ENCODE data around the gene IFITM5.
A peak's percentile ranks its signal among the peaks of the same experiment; 100 is the strongest.

IFITM5 gene

DNA sequence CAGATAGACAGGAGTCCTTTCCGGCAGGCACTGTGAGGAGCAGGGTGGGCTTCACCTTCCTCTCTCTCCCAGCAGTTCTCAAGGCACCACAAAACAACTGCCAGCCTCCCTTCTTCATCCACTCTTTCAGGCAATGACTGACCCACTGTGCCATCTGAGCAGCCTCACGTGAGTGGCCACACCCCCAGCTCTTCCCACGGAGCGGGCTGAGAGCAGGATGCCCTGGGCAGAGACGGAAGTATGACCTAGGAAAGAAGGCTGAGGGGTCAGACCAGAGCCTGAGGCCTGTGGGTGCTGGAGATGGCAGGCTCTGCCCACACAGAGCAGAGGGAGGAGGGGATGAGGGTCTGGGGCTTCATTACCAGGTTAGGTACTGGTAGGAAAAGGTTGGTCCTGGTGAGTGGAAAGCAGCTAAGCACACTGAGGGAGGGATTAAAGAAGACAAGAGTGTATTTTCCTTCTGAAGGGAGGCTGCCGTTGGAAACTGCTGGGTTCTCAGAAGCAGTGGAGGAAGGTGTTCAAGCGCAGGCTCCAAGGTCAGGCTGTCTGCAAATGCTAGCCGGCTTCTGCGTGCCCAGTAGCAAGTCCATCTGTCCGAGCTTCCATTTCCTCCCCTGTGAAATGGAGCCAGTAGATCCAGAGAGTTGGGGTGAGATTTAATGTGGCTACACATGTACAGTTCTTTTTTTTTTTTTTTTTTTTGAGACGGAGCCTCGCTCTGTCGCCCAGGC, 16.5 kb downstream of the IFITM5 start:
- DNase-seq (ENCODE audit: low spot score): no peak
- Mint-ChIP-seq H3K4me1 (ENCODE audit: low read depth) (peaks cover 40% of the 10 kb centered on the region), H3K36me3 (ENCODE audit: low read depth) (peaks cover 18% of the 10 kb centered on the region), H3K4me3 (peak overlapping the region; percentile 77), H3K27ac (peak overlapping the region; percentile 59), H3K9me3 (no peaks in the 10 kb centered on the region), H3K27me3 (ENCODE audit: low read depth) (peaks cover 49% of the 10 kb centered on the region)

DNA sequence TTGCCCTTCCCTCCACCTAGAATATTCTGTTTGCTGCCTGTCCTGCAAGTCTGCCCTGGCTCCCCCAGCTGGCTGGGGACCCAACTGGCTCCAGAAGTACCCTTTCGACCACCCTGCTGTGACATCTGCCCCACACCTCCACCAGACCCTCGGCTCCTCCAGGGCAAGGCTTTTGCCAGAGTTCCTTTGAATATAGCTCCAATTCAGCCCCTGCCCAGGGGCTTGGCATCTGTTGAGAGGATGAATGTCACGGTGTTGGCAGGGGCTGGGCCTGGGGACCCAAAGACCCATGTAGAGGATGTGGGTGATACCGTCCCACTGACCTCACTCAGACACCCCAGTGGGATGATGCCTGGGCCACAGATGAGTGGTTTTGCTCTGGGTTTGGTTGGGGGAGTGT, 17.2 kb downstream of the IFITM5 start:
- Mint-ChIP-seq H3K9me3 (no peaks in the 10 kb centered on the region), H3K27ac (peak overlapping the region; percentile 59), H3K27me3 (ENCODE audit: low read depth) (peaks cover 48% of the 10 kb centered on the region)

DNA sequence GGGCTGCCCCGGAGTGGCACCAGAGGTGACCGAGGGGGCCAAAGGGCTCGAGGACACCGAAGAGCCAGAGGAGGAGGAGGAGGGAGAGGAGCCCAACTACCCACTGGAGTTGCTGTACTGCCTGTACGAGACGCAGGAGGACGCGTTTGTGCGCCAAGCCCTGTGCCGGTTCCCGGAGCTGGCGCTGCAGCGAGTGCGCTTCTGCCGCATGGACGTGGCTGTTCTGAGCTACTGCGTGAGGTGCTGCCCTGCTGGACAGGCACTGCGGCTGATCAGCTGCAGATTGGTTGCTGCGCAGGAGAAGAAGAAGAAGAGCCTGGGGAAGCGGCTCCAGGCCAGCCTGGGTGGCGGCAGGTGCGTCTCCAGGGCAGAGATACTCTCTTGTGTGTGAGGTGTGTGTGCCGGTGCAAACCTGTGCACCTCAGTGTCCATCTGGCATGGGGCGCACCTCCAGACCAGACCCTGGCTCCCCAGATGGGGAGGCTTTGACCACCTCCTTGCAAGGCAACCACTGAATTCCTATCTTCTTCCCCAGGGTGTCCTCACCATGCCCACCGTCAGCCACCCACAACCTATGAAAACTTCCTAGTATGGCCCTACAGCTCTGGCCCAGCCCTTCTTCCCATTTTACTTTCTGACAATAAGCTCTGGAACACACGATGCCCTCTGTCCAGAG, 17.7 kb downstream of the IFITM5 start:
- peak overlapping the region; percentile 77 for H3K4me3 Mint-ChIP-seq
- no peak overlapping the region for H3K27ac Mint-ChIP-seq
- DNase-seq (ENCODE audit: low spot score): no peak
- peaks cover 38% of the 10 kb centered on the region for H3K4me1 Mint-ChIP-seq (ENCODE audit: low read depth)
- peaks cover 49% of the 10 kb centered on the region for H3K27me3 Mint-ChIP-seq (ENCODE audit: low read depth)
- peaks cover 24% of the 10 kb centered on the region for H3K36me3 Mint-ChIP-seq (ENCODE audit: low read depth)
- H3K9me3 Mint-ChIP-seq: peaks cover 4% of the 10 kb centered on the region

More for the DNA sequence above, 17.2 kb downstream of the IFITM5 start:
- H3K4me3 Mint-ChIP-seq: peak overlapping the region; percentile 77
- peaks cover 20% of the 10 kb centered on the region for H3K36me3 Mint-ChIP-seq (ENCODE audit: low read depth)
- peaks cover 38% of the 10 kb centered on the region for H3K4me1 Mint-ChIP-seq (ENCODE audit: low read depth)
- DNase-seq (ENCODE audit: low spot score): no peak

DNA sequence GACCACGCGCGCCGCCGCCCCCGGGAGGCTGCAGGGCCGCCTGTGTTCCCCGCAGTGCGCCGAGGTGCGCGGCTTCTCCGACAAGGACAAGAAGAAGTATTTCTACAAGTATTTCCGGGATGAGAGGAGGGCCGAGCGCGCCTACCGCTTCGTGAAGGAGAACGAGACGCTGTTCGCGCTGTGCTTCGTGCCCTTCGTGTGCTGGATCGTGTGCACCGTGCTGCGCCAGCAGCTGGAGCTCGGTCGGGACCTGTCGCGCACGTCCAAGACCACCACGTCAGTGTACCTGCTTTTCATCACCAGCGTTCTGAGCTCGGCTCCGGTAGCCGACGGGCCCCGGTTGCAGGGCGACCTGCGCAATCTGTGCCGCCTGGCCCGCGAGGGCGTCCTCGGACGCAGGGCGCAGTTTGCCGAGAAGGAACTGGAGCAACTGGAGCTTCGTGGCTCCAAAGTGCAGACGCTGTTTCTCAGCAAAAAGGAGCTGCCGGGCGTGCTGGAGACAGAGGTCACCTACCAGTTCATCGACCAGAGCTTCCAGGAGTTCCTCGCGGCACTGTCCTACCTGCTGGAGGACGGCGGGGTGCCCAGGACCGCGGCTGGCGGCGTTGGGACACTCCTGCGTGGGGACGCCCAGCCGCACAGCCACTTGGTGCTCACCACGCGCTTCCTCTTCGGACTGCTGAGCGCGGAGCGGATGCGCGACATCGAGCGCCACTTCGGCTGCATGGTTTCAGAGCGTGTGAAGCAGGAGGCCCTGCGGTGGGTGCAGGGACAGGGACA, 18.4 kb downstream of the IFITM5 start:
- DNase-seq (ENCODE audit: low spot score): peak; percentile 33
- Mint-ChIP-seq H3K4me1 (ENCODE audit: low read depth) (peaks cover 42% of the 10 kb centered on the region), H3K27ac (peak overlapping the region; percentile 45), H3K36me3 (ENCODE audit: low read depth) (peaks cover 31% of the 10 kb centered on the region), H3K27me3 (ENCODE audit: low read depth) (peaks cover 56% of the 10 kb centered on the region), H3K9me3 (peaks cover 11% of the 10 kb centered on the region), H3K4me3 (peak overlapping the region; percentile 77)

DNA sequence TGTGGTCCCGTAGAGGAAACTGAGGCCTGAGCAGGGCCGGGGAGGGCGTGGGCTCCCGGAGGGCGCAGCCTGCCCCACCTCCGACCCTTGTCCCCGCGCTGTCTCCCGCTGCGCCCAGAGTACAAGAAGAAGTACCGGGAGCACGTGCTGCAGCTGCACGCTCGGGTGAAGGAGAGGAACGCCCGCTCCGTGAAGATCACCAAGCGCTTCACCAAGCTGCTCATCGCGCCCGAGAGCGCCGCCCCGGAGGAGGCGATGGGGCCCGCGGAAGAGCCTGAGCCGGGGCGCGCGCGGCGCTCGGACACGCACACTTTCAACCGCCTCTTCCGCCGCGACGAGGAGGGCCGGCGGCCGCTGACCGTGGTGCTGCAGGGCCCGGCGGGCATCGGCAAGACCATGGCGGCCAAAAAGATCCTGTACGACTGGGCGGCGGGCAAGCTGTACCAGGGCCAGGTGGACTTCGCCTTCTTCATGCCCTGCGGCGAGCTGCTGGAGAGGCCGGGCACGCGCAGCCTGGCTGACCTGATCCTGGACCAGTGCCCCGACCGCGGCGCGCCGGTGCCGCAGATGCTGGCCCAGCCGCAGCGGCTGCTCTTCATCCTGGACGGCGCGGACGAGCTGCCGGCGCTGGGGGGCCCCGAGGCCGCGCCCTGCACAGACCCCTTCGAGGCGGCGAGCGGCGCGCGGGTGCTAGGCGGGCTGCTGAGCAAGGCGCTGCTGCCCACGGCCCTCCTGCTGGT, 19.2 kb downstream of the IFITM5 start:
- Mint-ChIP-seq H3K27ac (peak overlapping the region; percentile 65), H3K4me1 (ENCODE audit: low read depth) (peaks cover 41% of the 10 kb centered on the region), H3K4me3 (peak overlapping the region; percentile 74), H3K9me3 (peaks cover 11% of the 10 kb centered on the region), H3K36me3 (ENCODE audit: low read depth) (peaks cover 32% of the 10 kb centered on the region), H3K27me3 (ENCODE audit: low read depth) (peaks cover 62% of the 10 kb centered on the region)
- peak; percentile 29 for DNase-seq (ENCODE audit: low spot score)

DNA sequence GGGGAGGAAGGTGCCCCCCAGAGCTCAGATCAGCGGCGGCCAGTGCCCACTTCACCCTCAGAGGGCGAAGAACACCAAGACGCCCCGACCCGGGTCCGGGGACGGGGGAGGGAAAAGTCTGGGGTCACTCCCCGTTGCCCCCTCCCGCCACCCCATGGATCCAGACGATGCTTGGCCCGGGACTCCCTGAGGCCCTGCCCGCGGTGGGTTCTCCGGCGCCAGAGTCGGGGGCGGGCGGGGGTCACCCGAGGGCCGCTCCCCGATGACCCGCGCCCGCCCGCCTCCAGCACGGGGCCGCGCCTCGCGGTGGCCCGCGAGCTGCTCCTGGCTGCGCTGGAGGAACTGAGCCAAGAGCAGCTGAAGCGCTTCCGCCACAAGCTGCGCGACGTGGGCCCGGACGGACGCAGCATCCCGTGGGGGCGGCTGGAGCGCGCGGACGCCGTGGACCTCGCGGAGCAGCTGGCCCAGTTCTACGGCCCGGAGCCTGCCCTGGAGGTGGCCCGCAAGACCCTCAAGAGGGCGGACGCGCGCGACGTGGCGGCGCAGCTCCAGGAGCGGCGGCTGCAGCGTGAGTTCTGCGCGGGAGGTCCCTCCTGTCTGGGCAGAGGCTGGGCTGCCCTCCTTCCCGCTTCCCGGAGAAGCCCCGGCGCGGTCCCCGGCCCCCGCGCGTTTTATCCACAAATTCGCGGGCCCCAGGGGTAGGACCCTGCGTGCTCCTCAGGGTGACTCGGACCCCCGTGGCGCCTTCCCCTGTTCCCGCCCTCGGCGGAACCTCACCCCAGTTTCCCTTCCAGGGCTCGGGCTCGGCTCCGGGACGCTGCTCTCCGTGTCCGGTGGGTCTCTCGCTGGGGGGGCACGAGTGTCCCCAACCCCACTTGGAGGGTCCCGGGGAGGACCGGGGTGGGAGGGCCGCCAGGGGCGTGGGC, 20.0 kb downstream of the IFITM5 start:
- Mint-ChIP-seq H3K4me3 (peak overlapping the region; percentile 80), H3K4me1 (ENCODE audit: low read depth) (peaks cover 41% of the 10 kb centered on the region), H3K36me3 (ENCODE audit: low read depth) (peaks cover 32% of the 10 kb centered on the region), H3K27ac (no peak overlapping the region), H3K9me3 (peaks cover 11% of the 10 kb centered on the region), H3K27me3 (ENCODE audit: low read depth) (peaks cover 65% of the 10 kb centered on the region)
- DNase-seq (ENCODE audit: low spot score): no peak

DNA sequence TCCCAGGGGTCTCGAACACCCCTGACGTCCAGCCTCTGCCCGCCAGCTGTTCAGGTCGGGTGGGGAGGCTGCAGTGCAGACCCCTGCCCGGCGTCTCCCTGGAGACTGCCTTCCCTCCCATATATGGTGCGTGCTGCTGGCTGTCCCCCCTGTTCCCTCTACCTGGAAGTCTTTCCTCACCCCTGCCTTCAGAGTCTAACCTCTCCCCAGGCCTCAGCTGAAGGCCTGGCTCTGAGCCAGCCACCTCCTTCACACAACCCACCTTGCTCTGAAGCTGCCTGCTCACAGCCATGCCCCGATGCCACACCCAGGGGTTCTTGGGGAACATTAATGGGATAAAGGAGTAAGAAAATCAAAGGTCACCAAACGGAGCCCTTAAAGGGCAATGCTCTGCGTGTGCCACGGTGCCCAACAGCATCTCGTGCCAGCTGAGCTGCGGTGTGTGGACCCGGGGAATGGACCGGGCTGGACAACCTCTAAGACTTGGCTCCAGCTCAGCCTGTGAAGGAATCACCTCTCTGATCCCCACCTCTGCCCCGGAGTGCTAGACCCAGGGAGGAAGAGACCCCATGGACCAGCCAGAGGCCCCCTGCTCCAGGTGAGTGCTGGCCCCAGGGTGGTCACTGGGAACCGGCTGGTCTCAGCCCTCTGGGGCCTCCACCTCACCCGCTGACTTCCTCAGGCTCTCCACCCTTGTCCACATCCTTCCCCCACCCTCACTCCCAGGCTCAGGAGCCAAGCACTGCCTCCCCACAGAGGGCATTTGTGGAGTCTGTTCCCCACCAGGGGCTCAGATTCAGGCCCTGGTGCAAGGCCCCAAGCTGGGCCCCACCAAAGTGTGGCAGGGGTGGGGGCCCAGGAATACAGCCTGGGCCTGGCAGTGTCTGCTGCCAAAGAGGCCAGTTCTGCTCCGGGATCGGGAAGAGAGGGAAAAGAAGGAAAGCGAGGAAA, 21.1 kb downstream of the IFITM5 start, which contains the start of gene NLRP6:
NLRP6 (plus strand) TSS at position 407 of the 951 bp plus-strand sequence; CDS start at position 570, 163 bp downstream.
- Mint-ChIP-seq H3K4me3 (peak within 1 kb of the TSS; percentile 80), H3K27me3 (ENCODE audit: low read depth) (peaks cover 64% of the 10 kb centered on the region), H3K9me3 (peaks cover 11% of the 10 kb centered on the region), H3K4me1 (ENCODE audit: low read depth) (peaks cover 39% of the 10 kb centered on the region), H3K27ac (peak within 1 kb of the TSS; percentile 74), H3K36me3 (ENCODE audit: low read depth) (peaks cover 29% of the 10 kb centered on the region)
- no peak for DNase-seq (ENCODE audit: low spot score)

DNA sequence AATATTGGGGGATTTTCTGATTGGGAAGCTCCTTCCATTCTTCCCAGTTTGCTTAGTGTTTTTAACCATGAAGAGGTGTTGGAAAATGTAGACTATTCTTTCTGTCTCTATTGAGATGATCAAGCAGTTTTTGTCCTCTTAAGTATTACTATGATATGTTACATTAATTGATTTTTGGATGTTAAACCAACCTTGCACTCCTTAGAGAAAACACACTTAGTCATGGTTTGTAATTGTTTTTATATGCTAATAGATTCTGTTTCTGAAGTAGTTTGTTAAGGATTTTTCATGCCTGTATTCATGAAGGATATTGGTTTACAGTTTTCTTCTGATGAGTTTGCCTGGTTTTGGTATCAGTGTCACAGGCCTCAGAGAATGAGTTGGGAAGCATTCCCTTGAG, 23.1 kb downstream of the IFITM5 start:
- Mint-ChIP-seq H3K27me3 (ENCODE audit: low read depth) (peaks cover 55% of the 10 kb centered on the region), H3K4me1 (ENCODE audit: low read depth) (peaks cover 27% of the 10 kb centered on the region), H3K36me3 (ENCODE audit: low read depth) (peaks cover 17% of the 10 kb centered on the region), H3K4me3 (no peak overlapping the region), H3K9me3 (peaks cover 11% of the 10 kb centered on the region), H3K27ac (no peak overlapping the region)
- DNase-seq (ENCODE audit: low spot score): no peak

DNA sequence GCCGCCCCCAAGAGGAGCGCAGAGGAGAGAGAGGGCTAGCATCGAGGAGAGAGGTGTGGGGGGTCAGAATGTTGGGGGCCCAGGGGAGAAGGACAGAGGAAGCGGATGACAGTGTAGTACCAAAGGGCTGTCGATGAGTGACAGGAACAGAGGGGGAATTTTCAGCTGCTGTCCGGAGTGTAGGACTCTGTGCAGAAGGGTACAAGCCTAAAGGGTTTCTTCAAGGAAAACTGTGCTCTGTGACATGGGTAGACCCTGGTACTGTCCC, 26.5 kb downstream of the IFITM5 start:
- Mint-ChIP-seq H3K27ac (no peak overlapping the region), H3K4me1 (ENCODE audit: low read depth) (peaks cover 36% of the 10 kb centered on the region), H3K27me3 (ENCODE audit: low read depth) (peaks cover 35% of the 10 kb centered on the region), H3K36me3 (ENCODE audit: low read depth) (peaks cover 15% of the 10 kb centered on the region), H3K4me3 (no peak overlapping the region), H3K9me3 (peaks cover 11% of the 10 kb centered on the region)
- DNase-seq (ENCODE audit: low spot score): no peak

DNA sequence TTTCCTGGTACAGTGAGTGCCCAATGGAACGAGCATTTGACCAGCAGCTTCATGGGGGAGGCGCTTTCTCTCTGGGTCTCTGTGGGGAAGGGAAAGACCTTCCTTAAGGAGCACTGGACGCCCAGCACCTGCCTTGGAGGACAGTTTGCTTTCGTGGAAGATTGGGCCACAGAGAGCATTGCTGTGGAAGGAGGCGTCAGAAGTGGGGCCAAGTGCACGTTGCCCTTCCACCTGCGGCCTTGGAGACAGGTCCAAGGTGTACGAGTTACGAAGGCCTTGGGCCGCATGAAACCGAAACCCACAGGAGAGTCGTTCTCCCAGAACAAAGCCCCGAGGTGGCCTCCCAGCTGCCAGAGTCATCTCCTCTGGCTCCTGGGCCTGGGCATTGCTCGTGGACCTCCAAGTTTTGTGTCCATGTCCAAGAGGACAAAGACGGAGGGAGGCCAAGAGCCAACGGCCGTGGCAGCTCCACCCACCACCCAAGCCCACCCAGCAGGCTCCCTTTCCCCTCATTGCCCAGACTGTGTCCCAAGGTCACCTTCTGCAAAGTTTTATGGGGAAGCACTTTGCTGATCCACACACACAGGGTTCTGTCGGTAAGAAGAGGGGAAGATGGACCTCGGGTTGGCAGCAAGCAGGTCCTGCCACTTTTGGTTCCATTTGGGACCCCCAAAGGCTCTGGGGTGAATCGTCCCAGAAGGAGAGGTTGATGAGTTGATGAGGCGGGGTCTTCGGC, 27.0 kb downstream of the IFITM5 start:
- Mint-ChIP-seq H3K4me3 (no peak overlapping the region), H3K27ac (peak overlapping the region; percentile 67)

DNA sequence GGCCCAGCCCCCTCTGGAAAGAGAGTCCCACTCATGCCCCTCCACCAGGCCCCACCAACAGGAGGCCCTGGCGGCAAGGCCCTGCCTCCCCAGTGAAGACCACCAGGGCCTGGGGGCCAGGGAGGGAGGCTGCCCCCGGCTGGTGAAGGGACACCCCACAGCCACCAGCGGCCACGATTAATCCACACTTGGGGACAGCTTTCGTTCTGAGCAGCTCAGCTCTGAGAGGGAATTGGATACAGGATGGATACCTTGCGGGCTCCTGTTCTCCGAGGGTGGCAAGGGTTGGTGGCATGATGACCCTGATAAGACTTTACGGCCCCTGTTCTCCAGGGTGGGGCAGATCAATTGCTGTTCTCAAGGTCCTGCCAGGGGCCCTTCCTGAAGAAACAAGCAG, 28.0 kb downstream of the IFITM5 start:
- Mint-ChIP-seq H3K36me3 (ENCODE audit: low read depth) (peaks cover 5% of the 10 kb centered on the region), H3K4me3 (no peak overlapping the region), H3K4me1 (ENCODE audit: low read depth) (peaks cover 32% of the 10 kb centered on the region), H3K9me3 (peaks cover 5% of the 10 kb centered on the region), H3K27ac (no peak overlapping the region), H3K27me3 (ENCODE audit: low read depth) (peaks cover 24% of the 10 kb centered on the region)
- DNase-seq (ENCODE audit: low spot score): no peak

More for the DNA sequence above, 27.0 kb downstream of the IFITM5 start:
- Mint-ChIP-seq H3K27me3 (ENCODE audit: low read depth) (peaks cover 31% of the 10 kb centered on the region), H3K4me1 (ENCODE audit: low read depth) (peaks cover 33% of the 10 kb centered on the region), H3K9me3 (peaks cover 11% of the 10 kb centered on the region), H3K36me3 (ENCODE audit: low read depth) (peaks cover 12% of the 10 kb centered on the region)
- no peak for DNase-seq (ENCODE audit: low spot score)
